Cardiac fibroblast (primary cell): ENCODE measurements around the gene FSIP1.
A peak's percentile ranks its signal among the peaks of the same experiment; 100 is the strongest.

ENCODE experiments used
- DNase-seq, 2 donors: peaks; one replicate each; pipeline versions ENCODE4 v3.0.0 to v3.0.0-alpha.2; 2010; ENCODE audit warnings: low read depth in 2 of 2
- H3K4me3 ChIP-seq, 2 donors: replicated peaks in 1 of 2; 1 replicate in 1 of 2; 2 replicates in 1 of 2; pipeline ENCODE4 v1.5.1; 2011; ENCODE audit warnings: low read depth in 2 of 2, low read length in 2 of 2, mild to moderate bottlenecking in 2 of 2, moderate library complexity in 1 of 2
- TF ChIP-seq, protein P1 (sequence below): IDR thresholded peaks from one replicate; pipeline ENCODE4 v1.5.1; 2011; ENCODE audit warnings: low read depth, mild to moderate bottlenecking, low read length, inconsistent platforms

FSIP1 gene

DNA sequence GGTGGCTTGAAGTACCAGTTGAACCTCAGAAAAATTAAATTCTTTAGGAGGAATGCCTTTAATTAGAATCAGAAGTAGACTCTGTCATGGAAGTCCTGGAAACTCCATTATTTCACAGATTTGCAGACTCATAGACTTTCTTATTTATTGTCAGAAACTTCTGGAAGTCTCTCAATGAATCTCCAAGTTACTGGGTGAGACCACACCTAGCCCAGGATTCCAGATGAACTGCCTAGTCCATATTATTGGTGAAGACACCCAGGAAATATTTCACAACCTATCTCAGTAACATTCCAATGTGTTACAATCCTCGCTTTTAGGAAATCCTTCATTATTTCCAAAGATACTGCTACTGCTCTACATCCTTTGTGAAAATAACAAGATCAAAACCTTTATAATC, 208.2 kb downstream of the FSIP1 start:
- peak; percentile 36 to 50 for DNase-seq
- no peak overlapping the region for H3K4me3 ChIP-seq
- TF ChIP-seq, protein P1, sequence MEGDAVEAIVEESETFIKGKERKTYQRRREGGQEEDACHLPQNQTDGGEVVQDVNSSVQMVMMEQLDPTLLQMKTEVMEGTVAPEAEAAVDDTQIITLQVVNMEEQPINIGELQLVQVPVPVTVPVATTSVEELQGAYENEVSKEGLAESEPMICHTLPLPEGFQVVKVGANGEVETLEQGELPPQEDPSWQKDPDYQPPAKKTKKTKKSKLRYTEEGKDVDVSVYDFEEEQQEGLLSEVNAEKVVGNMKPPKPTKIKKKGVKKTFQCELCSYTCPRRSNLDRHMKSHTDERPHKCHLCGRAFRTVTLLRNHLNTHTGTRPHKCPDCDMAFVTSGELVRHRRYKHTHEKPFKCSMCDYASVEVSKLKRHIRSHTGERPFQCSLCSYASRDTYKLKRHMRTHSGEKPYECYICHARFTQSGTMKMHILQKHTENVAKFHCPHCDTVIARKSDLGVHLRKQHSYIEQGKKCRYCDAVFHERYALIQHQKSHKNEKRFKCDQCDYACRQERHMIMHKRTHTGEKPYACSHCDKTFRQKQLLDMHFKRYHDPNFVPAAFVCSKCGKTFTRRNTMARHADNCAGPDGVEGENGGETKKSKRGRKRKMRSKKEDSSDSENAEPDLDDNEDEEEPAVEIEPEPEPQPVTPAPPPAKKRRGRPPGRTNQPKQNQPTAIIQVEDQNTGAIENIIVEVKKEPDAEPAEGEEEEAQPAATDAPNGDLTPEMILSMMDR = no peak

DNA sequence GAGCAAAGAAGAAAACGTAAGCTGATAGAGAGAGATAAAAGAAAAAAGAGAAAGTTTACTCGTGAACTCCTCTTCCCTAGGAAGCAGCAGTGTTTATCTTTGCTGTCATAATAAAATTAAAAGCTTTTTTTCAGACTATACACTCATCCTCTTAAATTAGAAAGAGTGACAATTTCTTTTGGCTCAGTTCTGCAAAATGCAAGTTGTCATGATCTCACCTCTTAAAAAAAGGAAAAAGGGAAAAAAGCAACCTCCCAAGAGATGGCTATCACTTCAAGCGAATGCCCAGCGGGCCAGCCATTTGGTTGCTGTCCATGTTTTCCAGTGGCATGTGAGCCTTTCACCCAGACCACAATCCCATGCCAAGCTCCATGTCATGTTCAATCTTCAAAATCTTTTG, 208.8 kb downstream of the FSIP1 start:
- no peak overlapping the region for H3K4me3 ChIP-seq
- TF ChIP-seq, protein P1 = no peak
- DNase-seq = peak in 1 of 2 donors; percentile 26

DNA sequence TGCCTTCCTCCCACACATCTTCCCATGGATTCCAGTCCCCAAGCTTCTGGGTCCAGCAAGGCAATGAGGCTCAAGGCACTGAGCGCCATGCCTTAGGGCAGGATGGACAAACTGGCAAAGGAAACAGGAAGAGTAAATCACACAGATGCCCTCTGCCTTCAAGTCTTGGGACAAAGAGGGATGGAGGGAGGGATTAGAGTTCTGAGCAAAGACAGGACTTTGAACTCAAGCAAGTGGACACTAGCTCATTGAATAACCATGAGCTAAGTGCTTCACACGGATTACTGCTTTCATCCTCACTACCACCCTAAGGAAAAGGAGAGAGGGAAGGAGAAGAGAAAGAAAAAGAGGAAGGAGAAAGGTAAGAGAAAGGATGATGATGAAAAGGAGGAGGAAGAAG, 209.4 kb downstream of the FSIP1 start:
- H3K4me3 ChIP-seq = no peak overlapping the region
- no peak for DNase-seq
- TF ChIP-seq, protein P1 = no peak

DNA sequence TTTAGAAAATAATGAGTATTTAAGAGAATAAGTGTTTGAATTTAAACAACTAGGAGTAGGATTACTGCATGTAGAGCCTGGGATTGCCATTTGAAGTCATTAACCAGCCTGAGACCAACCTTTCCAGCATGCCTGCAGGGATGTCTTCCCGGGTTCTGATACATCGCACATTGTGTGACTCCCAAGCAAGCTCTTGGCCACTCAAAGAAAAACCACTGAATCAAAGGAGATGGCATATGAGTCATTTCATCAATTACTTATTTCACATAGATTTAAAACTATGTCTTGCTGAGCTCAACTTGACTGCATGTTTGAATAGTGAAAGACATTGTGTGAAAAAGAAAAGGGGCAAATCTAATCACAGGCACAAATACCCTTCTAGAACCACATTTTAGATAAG, 216.8 kb downstream of the FSIP1 start:
- TF ChIP-seq, protein P1 = no peak
- no peak overlapping the region for H3K4me3 ChIP-seq
- DNase-seq = no peak

DNA sequence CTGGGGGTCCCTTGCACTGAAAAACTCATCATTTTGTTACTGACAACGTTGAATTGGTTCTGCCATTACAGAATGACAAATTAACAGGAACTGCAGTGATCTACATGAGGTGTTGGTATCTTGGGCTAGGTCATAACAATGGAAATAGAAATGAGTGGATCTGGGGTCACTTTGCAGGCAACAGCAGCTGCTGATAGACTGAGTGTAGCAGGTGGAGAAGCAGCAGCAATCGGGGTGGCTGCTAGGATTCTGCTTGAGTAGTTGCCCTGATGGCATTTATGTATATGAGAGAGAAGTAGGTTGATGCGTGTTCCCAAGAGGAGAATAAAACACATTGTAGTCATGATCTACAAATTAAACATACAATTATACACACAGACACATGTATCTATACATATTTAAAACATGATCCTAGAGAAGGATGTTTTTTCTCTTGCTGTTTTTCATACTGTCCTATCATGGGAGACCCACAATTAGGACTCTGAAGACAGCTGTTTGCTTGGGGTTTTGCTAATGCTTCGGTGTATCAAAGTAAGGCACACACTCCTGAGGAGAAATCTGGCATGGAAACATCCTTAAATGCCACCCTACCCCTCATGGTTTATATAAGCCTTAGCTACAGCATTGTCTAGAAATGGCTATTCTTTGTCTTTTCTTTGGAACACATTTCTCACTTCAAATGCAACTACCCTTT, 217.5 kb downstream of the FSIP1 start:
- TF ChIP-seq, protein P1 = no peak
- DNase-seq = no peak
- no peak overlapping the region for H3K4me3 ChIP-seq

DNA sequence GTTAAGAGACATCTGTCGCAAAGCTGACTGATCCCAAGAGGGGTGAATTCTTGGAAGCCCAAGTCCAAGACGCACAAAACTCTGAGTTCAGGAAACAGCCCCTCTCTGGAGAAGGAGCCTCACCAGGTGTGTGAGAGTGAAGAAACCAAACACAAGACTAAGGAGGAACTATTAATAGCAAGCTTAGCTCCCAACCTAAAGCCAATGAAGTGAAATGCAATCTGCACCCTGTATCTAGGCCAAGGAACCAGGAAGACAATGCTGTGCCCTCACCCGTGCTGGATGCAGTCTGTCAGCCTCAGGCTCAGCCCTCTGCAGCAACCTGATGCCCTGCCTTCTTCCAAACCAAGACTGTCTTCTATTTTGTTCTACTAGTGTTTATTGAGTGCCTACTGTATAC, 224.2 kb downstream of the FSIP1 start:
- no peak for DNase-seq
- no peak overlapping the region for H3K4me3 ChIP-seq
- TF ChIP-seq, protein P1 = no peak

DNA sequence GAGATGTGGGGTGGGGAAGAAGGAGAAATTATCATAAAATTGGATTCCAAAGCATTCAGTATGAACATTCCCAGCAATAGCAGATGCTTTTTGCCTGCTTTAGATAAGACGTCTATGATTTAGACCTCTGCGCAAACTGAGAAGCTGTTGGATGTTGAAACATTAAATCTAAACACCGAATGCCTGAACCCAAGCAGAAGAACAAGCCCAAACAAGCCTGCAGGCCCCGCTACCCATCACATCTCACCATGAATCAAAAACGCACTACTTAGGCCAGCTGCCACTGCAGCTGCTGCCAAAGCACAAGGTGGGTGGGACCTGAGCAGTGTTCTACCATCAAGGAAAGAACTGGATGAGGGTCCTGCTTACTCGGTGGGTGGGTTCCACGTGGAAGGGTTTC, 226.2 kb downstream of the FSIP1 start:
- DNase-seq = peak in 1 of 2 donors; percentile 6
- H3K4me3 ChIP-seq = no peak overlapping the region
- TF ChIP-seq, protein P1 = no peak
